ENCODE measurements around the gene EMILIN2.

DNA sequence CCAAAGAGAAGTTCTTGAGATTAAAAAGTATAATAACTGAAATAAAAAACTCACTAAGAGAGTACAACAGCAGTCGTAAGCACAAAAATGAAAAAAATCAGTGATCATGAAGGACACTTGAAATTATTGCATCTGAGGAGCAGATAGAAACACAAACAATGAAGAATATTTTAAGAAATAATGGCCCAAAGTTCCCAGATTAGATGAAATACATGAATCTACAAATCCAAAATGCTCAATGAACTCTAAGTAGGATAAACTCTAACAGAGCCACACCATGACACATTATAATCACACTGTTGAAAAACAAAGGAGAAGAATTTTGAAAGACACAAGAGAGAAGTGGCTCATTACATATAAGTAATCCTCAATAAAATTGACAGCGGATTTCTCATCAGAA is 31.9 kb upstream of the EMILIN2 start:
- TF ChIP-seq, protein P1, sequence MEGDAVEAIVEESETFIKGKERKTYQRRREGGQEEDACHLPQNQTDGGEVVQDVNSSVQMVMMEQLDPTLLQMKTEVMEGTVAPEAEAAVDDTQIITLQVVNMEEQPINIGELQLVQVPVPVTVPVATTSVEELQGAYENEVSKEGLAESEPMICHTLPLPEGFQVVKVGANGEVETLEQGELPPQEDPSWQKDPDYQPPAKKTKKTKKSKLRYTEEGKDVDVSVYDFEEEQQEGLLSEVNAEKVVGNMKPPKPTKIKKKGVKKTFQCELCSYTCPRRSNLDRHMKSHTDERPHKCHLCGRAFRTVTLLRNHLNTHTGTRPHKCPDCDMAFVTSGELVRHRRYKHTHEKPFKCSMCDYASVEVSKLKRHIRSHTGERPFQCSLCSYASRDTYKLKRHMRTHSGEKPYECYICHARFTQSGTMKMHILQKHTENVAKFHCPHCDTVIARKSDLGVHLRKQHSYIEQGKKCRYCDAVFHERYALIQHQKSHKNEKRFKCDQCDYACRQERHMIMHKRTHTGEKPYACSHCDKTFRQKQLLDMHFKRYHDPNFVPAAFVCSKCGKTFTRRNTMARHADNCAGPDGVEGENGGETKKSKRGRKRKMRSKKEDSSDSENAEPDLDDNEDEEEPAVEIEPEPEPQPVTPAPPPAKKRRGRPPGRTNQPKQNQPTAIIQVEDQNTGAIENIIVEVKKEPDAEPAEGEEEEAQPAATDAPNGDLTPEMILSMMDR (conservative IDR thresholded peaks at IDR 0.05; ENCODE audit: low read length), result no peak
- TF ChIP-seq EZH2phosphoT487 (IDR thresholded peaks at IDR 0.05; ENCODE audit: borderline replicate concordance, low read depth, low read length), result no peak
